ENCODE measurements around the gene BORCS8. TPM values are rescaled to one million over a fixed set of nuclear protein-coding genes. Genes with fewer than 3 reads are reported as not detected.

BORCS8 gene
- total and polyA plus RNA-seq, 9 donors: 5.4 to 19.0 (median 15.0) TPM

DNA sequence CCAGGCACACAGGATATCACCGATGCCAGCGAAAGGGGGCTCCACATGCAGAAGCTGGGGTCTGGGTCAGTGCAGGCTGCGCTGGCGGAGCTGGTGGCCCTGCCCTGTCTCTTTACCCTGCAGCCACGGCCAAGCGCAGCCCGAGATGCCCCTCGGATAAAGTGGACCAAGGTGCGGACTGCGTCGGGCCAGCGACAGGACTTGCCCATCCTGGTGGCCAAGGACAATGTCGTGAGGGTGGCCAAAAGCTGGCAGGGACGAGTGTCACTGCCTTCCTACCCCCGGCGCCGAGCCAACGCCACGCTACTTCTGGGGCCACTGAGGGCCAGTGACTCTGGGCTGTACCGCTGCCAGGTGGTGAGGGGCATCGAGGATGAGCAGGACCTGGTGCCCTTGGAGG lies 27.0 kb upstream of the BORCS8 start:
- DNase-seq: no peak
- Histone ChIP-seq H3K27me3 (no peaks in the 10 kb centered on the region), H3K27ac (no peak overlapping the region), H3K4me1 (ENCODE audit: insufficient read depth) (no peaks in the 10 kb centered on the region), H3K4me3 (no peak overlapping the region), H3K9me3 (no peaks in the 10 kb centered on the region), H3K36me3 (no peaks in the 10 kb centered on the region)
- 83 to 90% (median 84%) methylated on average over 21 of the region's 21 CpGs for WGBS, 3 donors
- intact Hi-C loops (cut with DNase I): no loop called here
- TF ChIP-seq EP300 (IDR thresholded peaks at IDR 0.05) (no peak), POLR2A (IDR thresholded peaks at IDR 0.05) (no peak)
- TF ChIP-seq, protein P1, sequence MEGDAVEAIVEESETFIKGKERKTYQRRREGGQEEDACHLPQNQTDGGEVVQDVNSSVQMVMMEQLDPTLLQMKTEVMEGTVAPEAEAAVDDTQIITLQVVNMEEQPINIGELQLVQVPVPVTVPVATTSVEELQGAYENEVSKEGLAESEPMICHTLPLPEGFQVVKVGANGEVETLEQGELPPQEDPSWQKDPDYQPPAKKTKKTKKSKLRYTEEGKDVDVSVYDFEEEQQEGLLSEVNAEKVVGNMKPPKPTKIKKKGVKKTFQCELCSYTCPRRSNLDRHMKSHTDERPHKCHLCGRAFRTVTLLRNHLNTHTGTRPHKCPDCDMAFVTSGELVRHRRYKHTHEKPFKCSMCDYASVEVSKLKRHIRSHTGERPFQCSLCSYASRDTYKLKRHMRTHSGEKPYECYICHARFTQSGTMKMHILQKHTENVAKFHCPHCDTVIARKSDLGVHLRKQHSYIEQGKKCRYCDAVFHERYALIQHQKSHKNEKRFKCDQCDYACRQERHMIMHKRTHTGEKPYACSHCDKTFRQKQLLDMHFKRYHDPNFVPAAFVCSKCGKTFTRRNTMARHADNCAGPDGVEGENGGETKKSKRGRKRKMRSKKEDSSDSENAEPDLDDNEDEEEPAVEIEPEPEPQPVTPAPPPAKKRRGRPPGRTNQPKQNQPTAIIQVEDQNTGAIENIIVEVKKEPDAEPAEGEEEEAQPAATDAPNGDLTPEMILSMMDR (IDR thresholded peaks at IDR 0.05): no peak

DNA sequence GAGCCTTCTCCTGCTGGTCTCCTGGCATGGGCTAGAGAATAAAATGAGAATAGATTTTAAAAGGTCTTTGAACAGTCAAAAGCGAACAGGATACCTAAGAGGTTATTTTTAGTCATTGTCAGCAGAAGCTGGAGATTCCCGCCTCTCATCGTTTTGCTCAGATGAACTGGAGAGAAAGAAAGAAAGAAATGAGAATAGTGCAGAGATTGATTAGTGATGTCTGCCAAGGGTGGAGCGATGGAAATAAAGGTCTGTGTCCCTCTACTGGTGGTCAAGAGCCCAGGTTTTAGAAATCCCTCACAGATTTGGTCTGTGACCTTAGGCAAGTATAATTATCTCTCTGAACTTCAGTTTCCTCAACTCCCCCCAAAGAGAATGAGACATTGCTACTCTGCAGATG lies 25.1 kb upstream of the BORCS8 start:
- no peaks in the 10 kb centered on the region for H3K27me3 ChIP-seq
- intact Hi-C loops (cut with DNase I): no loop called here
- no peak overlapping the region for H3K27ac ChIP-seq
- WGBS, 3 donors: 52 to 55% (median 52%) methylated on average over 4 of the region's 4 CpGs
- H3K4me3 ChIP-seq: no peak overlapping the region
- H3K36me3 ChIP-seq: no peaks in the 10 kb centered on the region
- no peak for TF ChIP-seq POLR2A (IDR thresholded peaks at IDR 0.05)
- TF ChIP-seq EP300 (IDR thresholded peaks at IDR 0.05): no peak
- TF ChIP-seq, protein P1 (IDR thresholded peaks at IDR 0.05): no peak
- no peak for DNase-seq
- H3K4me1 ChIP-seq (ENCODE audit: insufficient read depth): no peaks in the 10 kb centered on the region
- no peaks in the 10 kb centered on the region for H3K9me3 ChIP-seq

DNA sequence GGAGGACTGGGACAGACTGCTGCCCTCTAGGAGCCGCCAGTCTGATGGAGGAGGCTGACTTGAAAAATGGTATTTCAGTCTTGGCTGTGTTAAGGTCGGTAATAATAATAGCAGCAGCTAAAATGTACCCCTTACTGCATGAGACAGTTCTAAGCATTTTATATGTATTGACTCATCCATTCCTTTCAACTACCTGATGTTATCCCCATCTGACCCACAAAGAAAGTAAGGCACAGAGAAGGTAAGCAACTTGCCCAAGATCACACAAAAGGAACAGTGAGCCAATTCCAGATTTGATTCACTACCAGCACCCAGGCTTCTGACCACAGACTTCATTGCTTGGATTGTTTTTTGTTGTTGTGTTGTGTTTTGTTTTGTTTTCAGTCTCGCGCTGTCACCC lies 23.8 kb upstream of the BORCS8 start:
- H3K36me3 ChIP-seq: no peaks in the 10 kb centered on the region
- no peaks in the 10 kb centered on the region for H3K4me1 ChIP-seq (ENCODE audit: insufficient read depth)
- TF ChIP-seq, protein P1 (IDR thresholded peaks at IDR 0.05): no peak
- TF ChIP-seq POLR2A (IDR thresholded peaks at IDR 0.05) (no peak), EP300 (IDR thresholded peaks at IDR 0.05) (no peak)
- H3K9me3 ChIP-seq: no peaks in the 10 kb centered on the region
- H3K4me3 ChIP-seq: no peak overlapping the region
- H3K27ac ChIP-seq: no peak overlapping the region
- H3K27me3 ChIP-seq: no peaks in the 10 kb centered on the region
- intact Hi-C loops (cut with DNase I): no loop called here
- 57 to 65% (median 63%) methylated on average over 4 of the region's 4 CpGs for WGBS, 3 donors
- DNase-seq: no peak

DNA sequence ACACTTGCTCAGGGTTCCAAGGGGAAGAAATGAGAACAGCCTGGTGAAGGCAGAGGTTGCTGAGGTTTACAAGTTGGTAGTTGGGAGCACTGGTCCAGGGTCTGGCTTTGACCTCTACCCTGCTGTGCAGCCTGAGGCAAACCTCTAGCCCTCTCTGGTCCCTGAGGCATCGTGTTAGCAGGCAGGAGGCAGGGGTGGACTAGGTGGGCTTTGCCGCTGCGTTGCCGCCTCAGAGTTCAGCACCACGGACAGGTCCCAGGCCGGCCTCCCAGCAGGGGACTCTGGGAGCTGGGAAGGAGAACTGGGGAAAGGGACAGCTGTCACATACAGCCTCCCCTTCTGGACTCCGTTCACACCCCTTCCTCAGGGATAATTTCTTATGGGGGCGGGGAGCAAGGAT lies 22.9 kb upstream of the BORCS8 start:
- H3K9me3 ChIP-seq: no peaks in the 10 kb centered on the region
- H3K27ac ChIP-seq: no peak overlapping the region
- no peak overlapping the region for H3K4me3 ChIP-seq
- no peaks in the 10 kb centered on the region for H3K4me1 ChIP-seq (ENCODE audit: insufficient read depth)
- 0 to 2% (median 1%) methylated on average over 8 of the region's 8 CpGs for WGBS, 3 donors
- DNase-seq: peak in 2 of 5 donors; percentile 60 to 68
- TF ChIP-seq POLR2A (IDR thresholded peaks at IDR 0.05) (no peak), EP300 (IDR thresholded peaks at IDR 0.05) (no peak)
- TF ChIP-seq, protein P1 (IDR thresholded peaks at IDR 0.05): no peak
- H3K27me3 ChIP-seq: no peaks in the 10 kb centered on the region
- H3K36me3 ChIP-seq: no peaks in the 10 kb centered on the region
- intact Hi-C loops (cut with DNase I): no loop called here

DNA sequence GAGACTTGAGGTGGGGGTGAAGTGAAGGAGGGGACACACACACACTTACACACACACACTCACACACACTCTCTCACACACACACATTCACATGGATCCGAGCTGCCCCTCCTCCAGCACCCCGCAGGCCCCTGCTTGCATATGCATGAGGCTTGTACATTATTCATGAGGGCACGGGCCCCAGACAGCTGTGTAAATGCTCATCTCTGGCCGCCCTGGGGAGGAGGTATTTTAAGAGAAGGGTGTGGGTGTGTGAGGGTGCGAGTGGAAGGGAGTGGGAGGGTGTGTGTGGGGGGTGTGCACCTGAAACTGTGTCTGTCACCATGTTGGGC lies 22.2 kb upstream of the BORCS8 start:
- TF ChIP-seq POLR2A (IDR thresholded peaks at IDR 0.05): no peak
- TF ChIP-seq, protein P1 (IDR thresholded peaks at IDR 0.05): no peak
- no peak for TF ChIP-seq EP300 (IDR thresholded peaks at IDR 0.05)
- no peaks in the 10 kb centered on the region for H3K27me3 ChIP-seq
- no peak overlapping the region for H3K27ac ChIP-seq
- H3K9me3 ChIP-seq: no peaks in the 10 kb centered on the region
- DNase-seq: no peak
- intact Hi-C loops (cut with DNase I): no loop called here
- H3K4me3 ChIP-seq: no peak overlapping the region
- WGBS, 3 donors: 2 to 5% (median 5%) methylated on average over 5 of the region's 5 CpGs
- H3K36me3 ChIP-seq: no peaks in the 10 kb centered on the region
- no peaks in the 10 kb centered on the region for H3K4me1 ChIP-seq (ENCODE audit: insufficient read depth)

Data from ovary (tissue), 9 donors.